Ovary (tissue), 9 donors: ENCODE data around the gene CPZ. TPM values are rescaled to one million over a fixed set of nuclear protein-coding genes. Genes with fewer than 3 reads are reported as not detected.
A peak's percentile ranks its signal among the peaks of the same experiment; 100 is the strongest.

Experiments used
- DNase-seq, 5 donors: peaks; one replicate each; pipeline ENCODE4 v3.0.0-alpha.2; 2019 to 2020
- H3K27ac ChIP-seq, 2 donors: fragments of 200-600 bp; one replicate each; pipeline versions ENCODE4 v1.5.1 to v1.8.0; 2019 to 2022
- H3K27me3 ChIP-seq: fragments of 200-600 bp; one replicate; pipeline ENCODE4 v1.8.0; 2022
- H3K36me3 ChIP-seq: fragments of 200-600 bp; sonication (generic); one replicate; pipeline ENCODE4 v1.5.1; 2019
- H3K4me1 ChIP-seq: one replicate; pipeline ENCODE4 v1.8.1; 2013; ENCODE audit warnings: mild to moderate bottlenecking, moderate library complexity; ENCODE audit not compliant: insufficient read depth
- H3K4me3 ChIP-seq: fragments of 200-600 bp; sonication (generic); one replicate; pipeline ENCODE4 v1.5.1; 2017
- H3K9me3 ChIP-seq, 2 donors: fragments of 200-600 bp in 1 of 2; sonication (generic) in 1 of 2; one replicate each; pipeline versions ENCODE4 v1.5.1 to v1.8.1; 2013 to 2019; ENCODE audit warnings: mild to moderate bottlenecking in 1 of 2, moderate library complexity in 1 of 2
- CTCF ChIP-seq, 3 donors: fragments of 450-650 bp in 2 of 3; fragments of 200-600 bp in 1 of 3; IDR thresholded peaks; one replicate each; pipeline versions ENCODE4 v1.5.1 to v1.8.0; 2016 to 2022; ENCODE audit warnings: antibody characterized with exemption in 3 of 3, mild to moderate bottlenecking in 1 of 3
- EP300 ChIP-seq: sonication (generic); formaldehyde crosslinking; IDR thresholded peaks from one replicate; pipeline ENCODE4 v1.6.1; 2017; ENCODE audit warnings: antibody characterized with exemption
- POLR2A ChIP-seq: fragments of 450-650 bp; IDR thresholded peaks from one replicate; pipeline ENCODE4 v1.6.1; 2017; ENCODE audit warnings: antibody characterized with exemption, mild to moderate bottlenecking, moderate library complexity
- WGBS, 3 donors: extraction: QIAGEN DNeasy Blood & Tissue Kit in 1 of 3; methylation state at CpG; one replicate each; pipeline versions ENCODE4 v1.1.5 to v1.1.7; 2013 to 2017; 5-methylcytosine and 5-hydroxymethylcytosine counted together
- intact Hi-C, 4 donors: fragments of 100-400 bp; cut with DNase I; formaldehyde crosslinking; loops; one replicate each; pipeline versions ENCODE4 v1.11.0 to v1.15.1; 2022 to 2023
- polyA plus RNA-seq, 2 donors: library from polyadenylated mRNA; stranded (reverse); fragments of 200-250 nt in 1 of 2; fragments of 350-450 nt in 1 of 2; fragmentation: Illumina TruSeq in 1 of 2; extraction: RNeasy Lipid Tissue Mini Kit (QIAGEN cat#74804) in 1 of 2; gene quantifications; one replicate each; pipeline ENCODE4 v1.2.3, GENCODE V29; 2013 to 2014
- total RNA-seq, 7 donors: library from RNA; depleted of rRNA in 2 of 7; stranded (reverse); fragments of >200 nt in 2 of 7; fragmentation: NEBNext Ultra II Directional in 3 of 7; extraction: Animal tissue kit (Norgen Biotek cat#: 25700) in 3 of 7; gene quantifications; one replicate each; pipeline versions ENCODE4 v1.1.0 to v1.2.4, GENCODE V29; 2016 to 2023
- donor health status: DM: no; HTN: no; CAD: no; lungs with moderate emphysema.
- donor health status: DM: no; HTN: no; CAD: no.
- donor health status: Bipolar disorder and iron deficiency.
- donor health status: DM: yes; HTN: yes; CAD: no.
- donor health status: DM: no; HTN: no; CAD: no.
- donor health status: DM: yes; HTN: yes; CAD: no.

The CPZ gene
- total and polyA plus RNA-seq, 9 donors, result 51.0 to 212 (median 129) TPM

DNA sequence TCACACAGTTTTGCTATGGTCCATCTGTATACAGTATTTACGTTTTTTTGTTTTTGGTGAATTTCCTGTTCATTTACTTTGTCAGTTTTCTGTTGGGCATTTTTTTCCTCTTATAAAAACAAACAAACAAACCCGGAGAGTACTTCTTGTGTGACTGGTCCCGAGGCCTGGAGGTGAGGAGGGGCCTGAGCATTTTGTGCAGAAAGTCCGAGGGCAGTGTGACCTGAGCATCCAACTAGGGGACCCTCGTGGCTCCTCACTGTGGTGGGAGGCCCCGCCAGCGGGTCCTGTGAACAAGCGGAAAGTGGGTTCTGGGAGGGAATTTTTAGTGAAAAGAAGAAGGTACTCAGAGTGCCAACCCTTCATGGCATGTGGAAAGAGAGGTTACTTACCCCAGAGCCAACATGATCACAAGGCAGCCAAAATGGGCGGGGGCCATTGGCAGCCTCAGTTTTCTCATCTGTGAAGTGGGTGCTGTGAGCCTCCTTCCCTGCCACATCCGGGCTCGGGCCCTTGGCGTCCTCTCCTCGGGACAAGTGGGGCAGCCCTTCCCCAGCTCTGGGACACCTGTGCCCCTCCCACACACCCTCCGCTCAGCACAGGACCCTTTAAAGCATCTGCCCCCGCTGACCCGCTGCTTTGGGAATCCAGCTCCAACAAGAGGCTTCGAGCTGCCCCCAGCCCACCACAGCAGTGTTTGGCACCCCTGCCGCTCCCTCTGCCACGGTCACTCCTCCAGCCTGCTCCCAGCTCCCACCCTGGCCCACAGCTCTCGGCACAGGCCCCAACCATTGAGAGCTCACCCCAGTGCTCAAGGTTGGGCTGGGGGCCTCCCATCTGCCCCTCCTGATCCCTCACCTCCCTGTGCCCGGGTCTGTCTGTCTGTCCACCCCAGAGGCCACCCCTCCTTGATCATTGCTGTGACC, 35.2 kb upstream of the CPZ start:
- H3K9me3 ChIP-seq, result no peaks in the 10 kb centered on the region
- no peak overlapping the region for H3K27ac ChIP-seq
- DNase-seq, result peak in 2 of 5 donors; percentile 13 to 31
- TF ChIP-seq POLR2A (no peak), EP300 (no peak), CTCF (IDR thresholded peaks at IDR 0.05) (no peak)
- H3K4me1 ChIP-seq, result no peaks in the 10 kb centered on the region
- no peak overlapping the region for H3K4me3 ChIP-seq
- WGBS, 3 donors, result 80 to 83% (median 83%) methylated on average over 21 of the region's 21 CpGs
- H3K27me3 ChIP-seq, result no peaks in the 10 kb centered on the region
- intact Hi-C loops, result no loop called here
- H3K36me3 ChIP-seq, result no peaks in the 10 kb centered on the region

DNA sequence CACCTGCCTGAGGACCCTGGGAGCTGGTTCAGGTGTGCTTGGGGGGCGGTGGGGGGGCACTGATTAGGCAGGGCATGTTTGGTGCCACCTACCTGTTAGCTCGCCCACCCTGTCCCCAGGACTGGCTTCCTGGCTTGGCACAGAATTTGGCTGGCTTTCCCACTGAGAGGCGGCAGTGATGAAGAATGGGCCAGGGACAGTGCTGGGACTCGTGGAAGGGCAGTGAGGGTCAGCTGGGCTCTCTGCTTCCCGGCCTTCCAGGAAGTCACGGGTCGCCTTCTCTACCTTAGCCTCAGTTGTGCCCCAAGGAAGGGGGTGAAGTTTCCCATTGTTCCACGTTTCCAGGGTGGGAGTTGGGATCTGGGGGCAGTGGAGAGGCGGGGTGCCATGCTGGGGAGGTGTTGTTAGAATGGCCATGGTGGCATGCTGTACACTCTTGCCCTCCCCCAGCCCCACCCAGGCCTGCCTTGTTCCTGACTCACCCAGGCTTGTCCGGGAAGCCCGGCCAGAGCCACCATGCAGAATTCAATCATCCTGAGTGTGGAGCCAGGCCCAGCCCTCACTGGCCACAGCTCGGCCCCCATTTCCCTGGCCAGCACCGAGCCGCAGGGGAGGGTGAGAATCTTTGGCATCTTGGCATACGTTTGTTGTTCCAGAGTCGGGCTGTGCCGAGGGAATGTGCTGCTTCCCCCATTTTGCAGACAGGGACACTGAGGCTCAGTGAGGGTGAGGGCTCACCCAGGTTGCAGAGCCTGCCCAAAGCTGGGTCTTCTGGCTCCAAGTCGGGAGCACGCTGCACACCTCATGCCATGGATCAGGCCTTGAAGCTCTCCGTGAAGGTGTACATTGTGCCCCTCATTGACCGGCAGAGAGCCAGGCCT, 34.2 kb upstream of the CPZ start:
- no peak overlapping the region for H3K27ac ChIP-seq
- intact Hi-C loops, result no loop called here
- DNase-seq, result peak in 1 of 5 donors; percentile 29
- H3K36me3 ChIP-seq, result no peaks in the 10 kb centered on the region
- H3K4me1 ChIP-seq, result no peaks in the 10 kb centered on the region
- H3K9me3 ChIP-seq, result no peaks in the 10 kb centered on the region
- 90 to 92% (median 91%) methylated on average over 21 of the region's 21 CpGs for WGBS, 3 donors
- no peaks in the 10 kb centered on the region for H3K27me3 ChIP-seq
- TF ChIP-seq POLR2A (no peak), CTCF (IDR thresholded peaks at IDR 0.05) (no peak), EP300 (no peak)
- H3K4me3 ChIP-seq, result no peak overlapping the region

DNA sequence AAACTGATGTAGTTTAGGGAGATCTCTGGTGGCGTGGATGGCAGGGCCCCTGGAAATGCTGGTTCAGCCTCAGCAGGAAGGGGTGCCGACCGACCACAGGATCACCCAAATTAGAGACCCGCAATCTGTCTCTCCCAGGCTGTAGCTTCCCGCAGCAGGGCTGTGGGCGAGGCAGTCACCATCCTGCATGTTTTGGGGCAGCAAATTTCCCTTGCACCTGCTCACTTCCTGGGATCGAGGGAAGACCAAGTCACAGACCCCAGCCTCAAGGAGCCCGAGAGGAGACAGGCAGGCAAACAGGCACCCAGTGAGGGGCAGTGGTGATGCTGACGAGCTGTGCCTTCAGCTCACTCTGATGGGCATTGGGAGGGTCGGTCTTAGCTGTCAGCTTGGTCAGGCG, 33.6 kb upstream of the CPZ start:
- 90 to 96% (median 93%) methylated on average over 11 of the region's 11 CpGs for WGBS, 3 donors
- DNase-seq, result peak in 2 of 5 donors; percentile 4 to 11
- Histone ChIP-seq H3K9me3 (no peaks in the 10 kb centered on the region), H3K4me1 (no peaks in the 10 kb centered on the region), H3K36me3 (no peaks in the 10 kb centered on the region), H3K4me3 (no peak overlapping the region), H3K27me3 (no peaks in the 10 kb centered on the region), H3K27ac (no peak overlapping the region)
- intact Hi-C loops, result no loop called here
- TF ChIP-seq POLR2A, result no peak
- TF ChIP-seq CTCF (IDR thresholded peaks at IDR 0.05), result no peak
- TF ChIP-seq EP300, result no peak

DNA sequence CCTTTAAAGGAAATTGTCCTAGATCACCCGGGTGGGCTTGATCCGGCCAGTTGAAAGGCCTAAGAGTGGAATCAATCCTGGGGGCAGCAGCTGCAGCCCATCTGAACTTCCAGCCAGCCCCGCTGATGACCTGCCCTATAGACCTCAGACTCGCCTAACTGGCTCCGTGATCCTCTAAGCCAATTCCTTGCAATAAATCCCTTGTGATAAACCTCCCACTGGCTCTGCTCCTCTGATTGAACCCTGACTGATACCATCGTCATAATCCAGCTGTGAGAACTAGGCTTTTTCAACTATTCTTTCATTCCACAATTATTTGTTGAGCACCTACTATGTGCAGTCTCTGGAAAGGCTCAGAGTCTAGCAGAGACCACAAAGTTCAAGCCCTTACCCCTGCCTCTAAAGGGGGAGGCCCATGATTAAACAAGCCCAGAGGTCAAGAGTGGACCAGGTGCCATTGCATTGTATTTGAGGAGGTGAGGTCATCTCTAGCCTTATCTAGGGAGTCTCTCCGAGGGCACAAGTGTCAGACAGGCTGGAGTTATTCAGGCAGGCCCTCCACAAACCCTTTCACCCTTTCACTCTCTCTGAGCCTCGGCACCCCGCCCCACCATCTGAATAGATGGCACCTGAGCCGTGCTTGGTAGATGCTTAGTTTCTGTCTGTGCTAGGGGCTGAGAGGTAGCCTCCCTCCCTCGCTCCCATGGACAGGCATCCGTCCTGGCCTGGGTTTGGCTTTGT, 32.9 kb upstream of the CPZ start:
- Histone ChIP-seq H3K27me3 (no peaks in the 10 kb centered on the region), H3K36me3 (no peaks in the 10 kb centered on the region), H3K27ac (no peak overlapping the region), H3K9me3 (no peaks in the 10 kb centered on the region), H3K4me3 (no peak overlapping the region), H3K4me1 (no peaks in the 10 kb centered on the region)
- DNase-seq, result peak in 1 of 5 donors; percentile 19
- intact Hi-C loops, result loop anchor here in 1 of 4 donors (5.0 kb wide), 1 partner anchor 327 kb away; no protein-coding TSS in a partner anchor
- TF ChIP-seq EP300, result no peak
- TF ChIP-seq CTCF (IDR thresholded peaks at IDR 0.05), result no peak
- TF ChIP-seq POLR2A, result no peak
- 80 to 85% (median 82%) methylated on average over 12 of the region's 12 CpGs for WGBS, 3 donors
